IPS-11a (cell line): ENCODE measurements around the gene ARHGAP36.

Source experiments
- H3K4me3 ChIP-seq: one replicate; pipeline ENCODE4 v1.5.1; 2013; ENCODE audit warnings: low read depth, low read length, control low read depth

Gene ARHGAP36

DNA sequence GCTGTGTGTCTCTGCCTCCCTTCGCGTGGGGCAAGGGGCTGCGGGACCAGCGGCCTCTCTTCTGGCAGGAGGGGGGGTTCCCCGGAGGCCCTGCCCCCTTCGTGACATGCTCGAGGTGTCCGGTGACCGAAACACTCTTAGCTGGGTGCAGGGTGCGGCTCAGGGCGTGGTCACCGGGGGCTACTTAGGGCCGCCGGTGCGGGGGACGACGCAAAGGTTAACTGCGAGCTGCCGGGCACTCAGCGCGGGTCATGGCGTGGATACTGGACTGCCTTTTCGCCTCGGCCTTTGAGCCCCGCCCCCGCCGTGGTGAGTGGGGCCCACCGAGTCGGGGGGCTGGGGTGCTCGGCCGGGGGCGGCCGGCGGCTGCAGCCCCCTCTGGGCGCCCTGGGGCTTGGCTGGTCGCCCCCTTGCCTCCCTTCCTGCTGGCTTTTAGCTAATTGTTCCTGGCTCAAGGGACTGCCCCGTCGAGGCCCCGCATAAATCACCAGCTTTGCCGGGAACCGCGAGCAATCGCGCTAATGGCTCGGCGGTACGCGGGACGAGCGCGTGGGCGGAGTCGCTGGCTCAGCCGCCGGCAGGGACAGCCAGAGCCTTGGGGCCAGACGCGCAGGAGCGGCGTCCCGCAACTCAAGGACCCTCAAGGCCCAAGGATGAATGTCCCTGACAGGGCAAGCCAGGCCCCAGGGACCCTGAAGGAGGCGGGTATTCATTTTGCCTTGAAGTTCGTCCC, at the start of gene ARHGAP36:
ARHGAP36 (plus strand) TSS at position 211 of the 733 bp plus-strand sequence. CDS start 23,320 bp downstream, outside the sequence.
- peak within 1 kb of the TSS; percentile 4 for H3K4me3 ChIP-seq

DNA sequence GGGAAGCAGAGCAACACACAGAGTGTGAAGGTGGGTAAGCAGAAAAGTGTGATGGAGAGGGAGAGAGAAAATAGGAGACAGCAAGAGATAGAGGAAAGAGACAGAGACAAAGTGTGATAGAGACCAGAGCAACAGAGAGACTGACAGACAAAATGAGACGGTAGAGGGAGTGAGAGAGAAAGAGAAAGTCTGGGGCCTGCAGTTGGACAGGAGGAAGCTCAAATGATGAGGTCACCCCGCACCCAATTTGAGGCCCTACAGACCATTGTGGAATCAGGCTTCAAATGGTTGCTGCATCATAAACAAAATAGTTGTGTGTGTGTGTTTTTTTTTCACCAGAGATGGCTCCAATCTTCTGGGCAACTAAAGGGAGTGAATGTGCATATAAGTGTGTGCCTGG, 48.0 kb upstream of the ARHGAP36 start:
- H3K4me3 ChIP-seq, result no peak overlapping the region

GRCh38 chrX:131025336-131025735, 32.8 kb upstream of the ARHGAP36 start:
- H3K4me3 ChIP-seq, result no peak overlapping the region

- no peak overlapping the region for H3K4me3 ChIP-seq
These were observed 25.6 kb upstream of the ARHGAP36 start for GRCh38 chrX:131032354-131033230.

DNA sequence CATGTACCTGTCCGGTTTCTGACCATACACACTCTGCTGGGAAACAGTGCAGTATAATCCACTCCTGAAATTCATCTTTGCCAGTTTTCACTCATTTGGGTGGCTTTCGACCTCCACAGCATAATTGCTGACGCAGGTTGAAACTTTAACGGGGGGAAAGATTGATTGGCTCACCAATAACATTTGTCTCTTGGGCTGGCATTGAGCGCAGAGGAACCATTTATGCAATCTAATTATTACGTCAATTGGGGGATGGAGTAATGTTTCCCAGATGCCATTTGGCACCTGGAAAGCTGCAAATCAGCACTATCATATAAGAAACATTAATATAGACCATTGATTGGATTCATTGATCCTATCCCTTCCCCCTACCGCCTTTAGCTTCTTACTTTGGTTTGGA, 24.1 kb upstream of the ARHGAP36 start:
- H3K4me3 ChIP-seq, result no peak overlapping the region

DNA sequence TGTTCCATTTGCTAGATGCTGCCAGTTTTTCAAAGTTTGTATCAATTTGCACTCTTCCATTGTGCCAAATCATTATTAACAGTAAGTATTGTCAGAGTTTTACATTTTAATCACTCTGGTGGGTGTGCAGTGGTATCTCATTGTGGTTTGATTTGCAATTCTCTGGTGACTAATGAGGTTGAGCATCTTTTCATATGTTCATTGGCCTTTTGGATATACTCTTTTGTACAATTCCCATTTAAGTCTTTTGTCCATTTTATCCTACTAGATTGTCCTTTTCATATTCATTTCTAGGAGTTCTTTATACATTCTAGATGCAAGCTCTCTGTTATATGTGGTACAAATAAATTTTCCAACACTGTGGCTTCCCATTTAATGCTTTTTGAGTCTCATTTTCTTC, 17.4 kb upstream of the ARHGAP36 start:
- no peak overlapping the region for H3K4me3 ChIP-seq

DNA sequence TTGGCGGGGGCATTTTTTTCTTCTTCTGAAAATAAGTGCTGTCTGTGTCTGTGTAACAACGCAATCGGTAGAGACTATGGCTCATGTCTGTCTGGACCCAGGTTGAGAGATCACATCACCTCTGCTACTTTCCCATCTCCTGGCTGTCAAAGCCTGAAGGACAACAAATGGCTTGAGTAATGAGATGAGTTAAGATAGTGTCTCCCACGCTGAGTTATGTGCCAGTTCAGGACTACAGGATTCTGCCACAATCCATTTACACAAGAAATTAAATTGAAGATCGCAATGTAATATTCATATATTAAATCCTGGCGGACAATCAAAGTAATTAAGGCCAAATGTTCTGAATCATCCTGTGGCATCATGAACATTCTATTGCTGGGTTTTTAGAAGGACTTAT, 16.5 kb upstream of the ARHGAP36 start:
- no peak overlapping the region for H3K4me3 ChIP-seq

DNA sequence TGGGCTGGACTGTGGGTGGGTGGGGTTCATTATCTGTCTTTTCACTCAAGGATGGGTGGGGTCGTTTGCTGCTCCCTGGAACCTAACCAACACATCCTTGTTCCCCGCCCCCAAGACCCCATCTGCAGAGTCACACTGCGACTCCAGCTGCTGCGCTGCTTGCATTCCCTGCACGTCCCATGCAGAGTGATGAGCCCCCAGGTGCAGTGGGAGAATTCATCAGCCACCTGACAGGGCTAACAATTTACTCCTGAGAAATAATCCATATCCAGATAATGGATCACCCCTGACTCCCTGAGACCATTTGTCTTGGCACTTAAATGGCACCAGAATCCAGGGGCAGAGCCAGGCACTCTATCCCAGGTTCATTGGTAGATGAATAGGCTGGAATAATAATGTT, 12.4 kb upstream of the ARHGAP36 start:
- H3K4me3 ChIP-seq, result no peak overlapping the region

- no peak overlapping the region for H3K4me3 ChIP-seq
These were observed 11.6 kb upstream of the ARHGAP36 start for GRCh38 chrX:131046596-131046995.

GRCh38 chrX:131047180-131047579, 11.0 kb upstream of the ARHGAP36 start:
- H3K4me3 ChIP-seq, result no peak overlapping the region

GRCh38 chrX:131053076-131053475, 5.1 kb upstream of the ARHGAP36 start:
- H3K4me3 ChIP-seq, result no peak overlapping the region

GRCh38 chrX:131054906-131055305, 3.2 kb upstream of the ARHGAP36 start:
- no peak overlapping the region for H3K4me3 ChIP-seq

GRCh38 chrX:131057706-131058105, 440 bp upstream of the ARHGAP36 start:
- no peak overlapping the region for H3K4me3 ChIP-seq

GRCh38 chrX:131059246-131059645, 1.1 kb downstream of the ARHGAP36 start:
- H3K4me3 ChIP-seq, result no peak overlapping the region

DNA sequence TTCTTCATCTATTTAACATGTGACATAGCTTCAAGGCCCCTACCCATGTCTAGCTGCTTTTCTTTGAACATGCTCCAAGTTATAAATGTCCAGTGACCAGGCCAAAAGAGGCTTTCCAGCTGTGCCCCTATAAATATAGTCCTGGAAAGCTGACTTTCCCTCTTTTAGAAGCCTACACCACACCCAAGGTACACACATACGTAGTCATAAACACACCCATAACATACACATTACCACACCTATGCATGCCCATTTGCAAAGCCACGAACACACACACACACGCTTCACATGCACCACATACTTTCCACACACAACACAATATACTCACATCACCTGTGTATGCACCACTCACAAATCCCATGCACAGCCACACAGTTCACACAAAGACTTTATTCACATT, 2.0 kb downstream of the ARHGAP36 start:
- no peak overlapping the region for H3K4me3 ChIP-seq

DNA sequence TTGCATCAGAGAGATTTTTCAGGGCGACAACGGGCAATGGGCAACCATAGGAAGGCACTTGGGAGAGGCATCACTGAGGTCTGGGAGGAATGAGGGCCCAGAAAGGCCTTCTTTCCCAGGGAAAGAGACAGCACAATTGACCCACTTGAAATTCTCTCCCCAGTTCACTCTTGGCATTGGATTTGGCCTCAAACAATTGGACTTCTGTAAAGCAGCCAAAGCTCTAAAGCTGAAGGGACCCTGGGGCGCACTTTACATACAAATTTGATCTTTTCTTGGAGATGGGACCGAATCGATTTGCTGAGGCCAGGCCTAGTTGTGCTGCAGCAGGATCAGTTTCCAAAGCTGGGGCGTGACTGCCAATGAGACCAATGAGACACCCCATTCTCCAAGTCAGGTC, 3.2 kb downstream of the ARHGAP36 start:
- no peak overlapping the region for H3K4me3 ChIP-seq

- no peak overlapping the region for H3K4me3 ChIP-seq
These were observed 5.5 kb downstream of the ARHGAP36 start for GRCh38 chrX:131063613-131064012.

DNA sequence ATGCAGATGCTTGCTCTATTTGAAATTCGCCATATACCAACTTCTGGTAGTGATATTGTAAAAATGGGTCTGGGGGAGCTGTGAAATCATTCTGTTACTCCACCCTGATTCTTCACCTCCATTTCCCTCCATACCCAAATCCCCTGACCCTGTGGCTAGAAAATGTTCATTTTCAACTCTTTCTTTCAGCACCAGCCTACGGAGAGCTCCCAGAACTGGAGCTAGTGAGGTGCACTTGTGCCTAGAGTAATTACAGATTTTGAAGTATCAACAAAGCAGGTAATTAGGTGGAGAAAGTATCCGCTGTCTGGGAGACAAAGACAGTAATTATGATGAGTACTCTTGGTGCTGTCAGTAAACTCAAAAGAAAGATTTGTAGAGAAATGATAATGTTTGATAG, 8.1 kb downstream of the ARHGAP36 start:
- no peak overlapping the region for H3K4me3 ChIP-seq

DNA sequence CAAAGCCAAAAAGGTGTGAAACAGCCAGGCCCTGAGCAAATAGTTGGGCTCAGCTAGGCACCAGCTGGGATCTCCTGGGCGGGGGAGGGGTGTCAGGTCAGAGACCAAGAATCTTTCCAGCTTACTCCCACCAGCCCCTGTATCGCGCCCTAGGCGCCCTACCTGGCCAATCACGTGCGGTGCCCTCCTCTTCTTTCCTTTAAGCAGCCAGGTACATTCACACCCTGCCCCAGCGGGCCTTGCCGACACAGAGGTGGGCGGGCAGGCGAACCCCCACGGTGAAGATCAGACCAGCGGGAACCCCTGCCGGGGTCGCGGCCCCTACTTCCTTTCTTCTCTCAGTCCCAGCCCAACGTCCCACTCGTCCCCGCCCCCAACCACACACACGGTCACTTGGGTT, 9.1 kb downstream of the ARHGAP36 start:
- H3K4me3 ChIP-seq, result no peak overlapping the region

DNA sequence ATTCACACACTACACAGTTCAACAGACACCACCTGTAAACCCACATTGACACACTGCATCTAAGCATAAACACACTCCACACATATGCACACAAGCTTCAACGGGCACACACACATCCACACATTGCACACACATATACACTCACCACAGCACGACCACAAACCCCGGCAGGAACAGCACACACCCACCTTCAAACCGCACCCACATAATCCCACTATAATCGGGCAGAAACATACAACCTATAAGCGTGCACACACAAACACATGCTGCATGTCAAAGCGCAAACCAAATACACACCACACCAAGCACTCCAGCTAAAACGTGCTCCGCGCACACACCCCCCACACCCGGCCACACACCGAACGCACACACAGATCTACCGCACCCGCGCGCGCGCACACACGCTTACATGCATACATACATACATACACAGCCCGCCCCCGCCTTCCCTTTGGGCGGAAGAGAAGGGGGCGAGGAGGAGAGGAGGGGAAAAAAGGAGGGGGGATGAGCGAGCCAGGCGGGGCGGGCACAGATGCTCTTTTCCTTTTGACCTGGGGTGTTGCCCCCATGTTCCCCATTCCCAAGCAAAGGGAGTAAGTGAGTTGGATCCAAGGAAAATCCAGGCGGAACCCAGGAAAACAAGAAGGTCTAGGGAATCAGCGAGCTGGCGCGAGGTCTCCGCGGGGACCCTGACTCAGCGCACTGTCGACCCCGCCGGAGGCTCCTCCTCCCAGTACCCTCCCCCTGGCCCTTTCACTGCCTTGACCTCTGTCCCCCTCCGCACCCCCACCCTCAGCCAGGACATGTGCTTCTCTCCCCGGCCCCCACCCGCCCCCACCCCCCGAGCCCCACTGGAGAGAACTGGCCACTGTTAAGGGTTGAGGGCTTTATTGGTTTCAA, 9.9 kb downstream of the ARHGAP36 start:
- peak overlapping the region; percentile 38 for H3K4me3 ChIP-seq
